HEK293 (cell line): ENCODE measurements around the gene FZR1.
A peak's percentile ranks its signal among the peaks of the same experiment; 100 is the strongest.

Experiments
- CTCF ChIA-PET: fragments of 350-600 bp; formaldehyde crosslinking; extraction: SDS; loops from one replicate; lab custom pipeline; 2021; ENCODE audit warnings: antibody characterized with exemption; lab: Yijun Ruan, JAX
- POLR2A ChIA-PET: fragments of 300-600 bp; formaldehyde crosslinking; extraction: SDS; loops from one replicate; lab custom pipeline; 2020; ENCODE audit warnings: antibody characterized with exemption, inconsistent platforms; lab: Yijun Ruan, JAX
- H3K27ac ChIP-seq: fragments of 200-500 bp; sonication (Bioruptor generic); 2 replicates; pipeline ENCODE4 v1.5.1; 2014; ENCODE audit warnings: low read depth, low read length, control low read depth, inconsistent platforms; ENCODE audit errors: extremely low read depth
- H3K36me3 ChIP-seq, 2 experiments: fragments of 200-500 bp in 1 of 2; sonication (Bioruptor generic) in 1 of 2; 1 replicate in 1 of 2; 2 replicates in 1 of 2; pipeline ENCODE4 v1.5.1; 2014 to 2017; ENCODE audit warnings: inconsistent platforms in 2 of 2, low read length in 2 of 2; ENCODE audit not compliant: control insufficient read depth in 2 of 2, insufficient read depth in 1 of 2
- H3K4me1 ChIP-seq: fragments of 200-500 bp; sonication (Bioruptor generic); 2 replicates; pipeline ENCODE4 v1.5.1; 2014; ENCODE audit warnings: mild to moderate bottlenecking, low read length, inconsistent platforms; ENCODE audit not compliant: control insufficient read depth, insufficient read depth
- H3K4me3 ChIP-seq: 2 replicates; pipeline ENCODE4 v1.5.1; 2011; ENCODE audit warnings: low read depth, mild to moderate bottlenecking, control low read depth, low read length, moderate library complexity
- H3K9me3 ChIP-seq: fragments of 200-500 bp; sonication (Bioruptor generic); 2 replicates; pipeline ENCODE4 v1.5.1; 2014; ENCODE audit warnings: low read depth, low read length, inconsistent platforms; ENCODE audit not compliant: control insufficient read depth, insufficient read depth
- GFI1B ChIP-seq: fragments of 450-650 bp; formaldehyde crosslinking; IDR thresholded peaks from 2 replicates; pipeline ENCODE4 v1.5.1; 2016; ENCODE audit warnings: missing biosample characterization, missing genetic modification characterization
- GLIS1 ChIP-seq: fragments of 450-650 bp; formaldehyde crosslinking; IDR thresholded peaks from 2 replicates; pipeline ENCODE4 v1.5.1; 2016; ENCODE audit warnings: missing biosample characterization, missing genetic modification characterization
- GLIS2 ChIP-seq: fragments of 450-650 bp; formaldehyde crosslinking; IDR thresholded peaks from 2 replicates; pipeline ENCODE4 v1.5.1; 2016; ENCODE audit warnings: missing biosample characterization, missing genetic modification characterization
- KLF1 ChIP-seq: fragments of 450-650 bp; formaldehyde crosslinking; IDR thresholded peaks from 2 replicates; pipeline ENCODE4 v1.5.1; 2016; ENCODE audit warnings: missing biosample characterization, missing genetic modification characterization
- SCRT1 ChIP-seq: fragments of 450-650 bp; formaldehyde crosslinking; IDR thresholded peaks from 2 replicates; pipeline ENCODE4 v1.5.1; 2016; ENCODE audit warnings: missing biosample characterization, missing genetic modification characterization, borderline replicate concordance
- SCRT2 ChIP-seq: fragments of 450-650 bp; formaldehyde crosslinking; IDR thresholded peaks from 2 replicates; pipeline ENCODE4 v1.5.1; 2016; ENCODE audit warnings: missing biosample characterization, missing genetic modification characterization
- ZFP69B ChIP-seq: fragments of 450-650 bp; formaldehyde crosslinking; IDR thresholded peaks from 2 replicates; pipeline ENCODE4 v1.5.1; 2016; ENCODE audit warnings: missing biosample characterization, missing genetic modification characterization
- ZNF155 ChIP-seq: fragments of 450-650 bp; formaldehyde crosslinking; IDR thresholded peaks from 2 replicates; pipeline ENCODE4 v1.5.1; 2016; ENCODE audit warnings: missing biosample characterization, missing genetic modification characterization
- ZNF18 ChIP-seq: fragments of 450-650 bp; formaldehyde crosslinking; IDR thresholded peaks from 2 replicates; pipeline ENCODE4 v1.5.1; 2016; ENCODE audit warnings: missing biosample characterization, missing genetic modification characterization
- ZNF19 ChIP-seq: fragments of 450-650 bp; formaldehyde crosslinking; IDR thresholded peaks from 2 replicates; pipeline ENCODE4; 2016; ENCODE audit warnings: missing biosample characterization, missing genetic modification characterization, low read depth
- ZNF2 ChIP-seq: fragments of 450-650 bp; formaldehyde crosslinking; IDR thresholded peaks from 2 replicates; pipeline ENCODE4 v1.5.1; 2016; ENCODE audit warnings: missing biosample characterization, missing genetic modification characterization
- ZNF248 ChIP-seq: fragments of 450-650 bp; formaldehyde crosslinking; IDR thresholded peaks from 2 replicates; pipeline ENCODE4 v1.5.1; 2017; ENCODE audit warnings: missing biosample characterization, missing genetic modification characterization
- ZNF26 ChIP-seq: fragments of 450-650 bp; formaldehyde crosslinking; IDR thresholded peaks from 2 replicates; pipeline ENCODE4 v1.5.1; 2016; ENCODE audit warnings: missing biosample characterization, missing genetic modification characterization
- ZNF362 ChIP-seq: fragments of 450-650 bp; formaldehyde crosslinking; IDR thresholded peaks from 2 replicates; pipeline ENCODE4 v1.5.1; 2016; ENCODE audit warnings: missing biosample characterization, missing genetic modification characterization
- ZNF514 ChIP-seq: fragments of 450-650 bp; formaldehyde crosslinking; IDR thresholded peaks from 2 replicates; pipeline ENCODE4 v1.5.1; 2016; ENCODE audit warnings: missing biosample characterization, missing genetic modification characterization
- ZNF664 ChIP-seq: fragments of 450-650 bp; formaldehyde crosslinking; IDR thresholded peaks from 2 replicates; pipeline ENCODE4 v1.5.1; 2016; ENCODE audit warnings: missing biosample characterization, missing genetic modification characterization
- ZNF692 ChIP-seq: fragments of 450-650 bp; formaldehyde crosslinking; IDR thresholded peaks from 2 replicates; pipeline ENCODE4 v1.5.1; 2016; ENCODE audit warnings: missing biosample characterization, missing genetic modification characterization
- ZSCAN5A ChIP-seq: fragments of 450-650 bp; formaldehyde crosslinking; IDR thresholded peaks from 2 replicates; pipeline ENCODE4 v1.5.1; 2016; ENCODE audit warnings: missing biosample characterization, missing genetic modification characterization

FZR1 gene

GRCh38 chr19:3516675-3517207, 10.6 kb downstream of the FZR1 start:
- CTCF ChIA-PET, result interaction anchor here (0.9 kb wide), 1 partner anchor 11 kb away, joined by 7 read pairs; no protein-coding TSS in a partner anchor
- Histone ChIP-seq H3K27ac (no peak overlapping the region), H3K4me3 (no peak overlapping the region), H3K4me1 (peaks cover 4% of the 10 kb centered on the region; the same call in 1 of the 2 replicates), H3K9me3 (no peaks in the 10 kb centered on the region), H3K36me3 (peaks cover 5 to 67% of the 10 kb centered on the region in 2 experiments; a peak in 1 of 3 replicates)
- POLR2A ChIA-PET, result interaction anchor here (0.5 kb wide), 1 partner anchor 52 kb away, joined by 3 read pairs; no protein-coding TSS in a partner anchor
- TF ChIP-seq ZNF2 (tag by site-specific recombination) (0 out of 2 replicates have a peak, but pooled peaks have one; percentile 15), GLIS2 (no peak), SCRT2 (tag by site-specific recombination) (peak; percentile 97), SCRT1 (tag by site-specific recombination) (peak; percentile 99), KLF1 (tag by site-specific recombination) (peak; percentile 19; the same call in 1 of the 2 replicates), GLIS1 (tag by site-specific recombination) (peak; percentile 54), GFI1B (tag by site-specific recombination) (no peak), ZNF18 (peak; percentile 92), ZNF514 (tag by site-specific recombination) (no peak)

GRCh38 chr19:3517638-3518037, 11.5 kb downstream of the FZR1 start:
- POLR2A ChIA-PET, result interaction anchor here (0.6 to 0.7 kb wide), 2 partner anchors 131 to 173 kb away, joined by 3 to 6 read pairs; no protein-coding TSS in a partner anchor
- Histone ChIP-seq H3K9me3 (no peaks in the 10 kb centered on the region), H3K36me3 (peaks cover 5 to 67% of the 10 kb centered on the region in 2 experiments; a peak in 1 of 3 replicates), H3K4me3 (no peak overlapping the region), H3K27ac (no peak overlapping the region)
- TF ChIP-seq ZNF362, result 0 out of 2 replicates have a peak, but pooled peaks have one; percentile 27
- TF ChIP-seq ZNF664 (tag by site-specific recombination), result no peak
- TF ChIP-seq, all 188 proteins: peak for 1
- CTCF ChIA-PET, result no interaction called here
- H3K4me1 ChIP-seq, result peaks cover 4% of the 10 kb centered on the region; the same call in 1 of the 2 replicates

- TF ChIP-seq ZFP69B (tag by site-specific recombination) (peak; percentile 30; the same call in 1 of the 2 replicates), ZNF248 (no peak), ZNF26 (tag by site-specific recombination) (no peak), ZNF692 (tag by site-specific recombination) (0 out of 2 replicates have a peak, but pooled peaks have one; percentile 40), ZSCAN5A (tag by site-specific recombination) (no peak), ZNF155 (no peak), ZNF19 (tag by site-specific recombination) (no peak)
- ChIA-PET CTCF (interaction anchor here (0.6 kb wide), 1 partner anchor 210 kb away, joined by 4 read pairs; no protein-coding TSS in a partner anchor), POLR2A (interaction anchor here (0.7 kb wide), 1 partner anchor 130 kb away, joined by 6 read pairs; no protein-coding TSS in a partner anchor)
- Histone ChIP-seq H3K4me1 (peaks cover 4% of the 10 kb centered on the region; the same call in 1 of the 2 replicates), H3K36me3 (peaks cover 5 to 72% of the 10 kb centered on the region in 2 experiments; a peak in 1 of 3 replicates), H3K4me3 (no peak overlapping the region), H3K9me3 (no peaks in the 10 kb centered on the region), H3K27ac (no peak overlapping the region)
Measured at GRCh38 chr19:3518255-3518654, 12.1 kb downstream of the FZR1 start.
